ENCODE data around the gene ZBTB40. TPM values are rescaled to one million over a fixed set of nuclear protein-coding genes. Genes with fewer than 3 reads are reported as not detected.

The ZBTB40 gene
- total and polyA plus RNA-seq, 2 of the 13 experiments (the other 11 are each of a cell fraction or from before 2014, with no cell fraction given), result 8.8 to 16.5 TPM

- TF ChIP-seq GPN1 (CRISPR knock-in tag; IDR thresholded peaks at IDR 0.05; ENCODE audit: borderline replicate concordance) (0 out of 2 replicates have a peak, but pooled peaks have one; percentile 8), ZNF317 (CRISPR knock-in tag; IDR thresholded peaks at IDR 0.05) (peak; percentile 86), SNAPC2 (CRISPR knock-in tag; IDR thresholded peaks at IDR 0.05) (peak; percentile 71; the same call in 1 of the 2 replicates), ZNF639 (CRISPR knock-in tag; conservative IDR thresholded peaks at IDR 0.05) (peak; percentile 97), ARID5B (CRISPR knock-in tag; IDR thresholded peaks at IDR 0.05) (peak; percentile 78), ZNF18 (CRISPR knock-in tag; IDR thresholded peaks at IDR 0.05; ENCODE audit: insufficient replicate concordance) (no peak), KDM1A (CRISPR knock-in tag; IDR thresholded peaks at IDR 0.05) (peak; percentile 24; the same call in 1 of the 2 replicates), TFDP1 (CRISPR knock-in tag; IDR thresholded peaks at IDR 0.05; ENCODE audit: borderline replicate concordance) (peak; percentile 76; the same call in 1 of the 2 replicates), NRL (CRISPR knock-in tag; IDR thresholded peaks at IDR 0.05; ENCODE audit: borderline replicate concordance) (no peak), ZNF775 (CRISPR knock-in tag; IDR thresholded peaks at IDR 0.05; ENCODE audit: borderline replicate concordance) (0 out of 2 replicates have a peak, but pooled peaks have one; percentile 24), ZC3H13 (CRISPR knock-in tag; IDR thresholded peaks at IDR 0.05) (no peak; the same call in 1 of the 2 replicates), E2F5 (CRISPR knock-in tag; conservative IDR thresholded peaks at IDR 0.05) (no peak), ZNF20 (CRISPR knock-in tag; IDR thresholded peaks at IDR 0.05) (no peak), CBX1 (IDR thresholded peaks at IDR 0.05; ENCODE audit: low read depth) (peak; percentile 77), SIX1 (CRISPR knock-in tag; IDR thresholded peaks at IDR 0.05; ENCODE audit: borderline replicate concordance) (no peak), ZNF572 (CRISPR knock-in tag; IDR thresholded peaks at IDR 0.05) (no peak), POLR2AphosphoS5 (IDR thresholded peaks at IDR 0.05; ENCODE audit: low read depth, low read length) (peak; percentile 41; the same call in 1 of the 2 replicates)
Observed at GRCh38 chr1:22451702-22452480, at the start of gene ZBTB40 (continued).

Measured in HepG2 (cell line).